ENCODE results near the gene USF3. TPM values are rescaled to one million over a fixed set of nuclear protein-coding genes. Genes with fewer than 3 reads are reported as not detected.

The USF3 gene
- total and polyA plus RNA-seq, 9 of the 15 experiments (the other 6 are each of a cell fraction or from before 2014, with no cell fraction given), result 1.4 to 6.9 (median 3.1) TPM

- Histone ChIP-seq H3K27me3 (ENCODE audit: control insufficient read depth in 2 of 2, insufficient read depth in 2 of 2, low read length in 2 of 2) (peaks cover 0 to 2% of the 10 kb centered on the region in 2 experiments; a peak in 2 of 5 replicates), H2AFZ (ENCODE audit: low read depth, low read length) (no peak overlapping the region), H3K79me2 (ENCODE audit: control insufficient read depth, insufficient read depth, low read length) (no peaks in the 10 kb centered on the region), H3K9me1 (ENCODE audit: control insufficient read depth, insufficient read depth, low read length) (no peaks in the 10 kb centered on the region), H3K4me1 (replicated peaks in 1 of 2; ENCODE audit: control insufficient read depth in 2 of 2, insufficient read depth in 2 of 2, low read length in 2 of 2) (peaks cover 0 to 5% of the 10 kb centered on the region in 2 experiments; a peak in 3 of 5 replicates), H3K9ac (ENCODE audit: insufficient read depth in 1 of 2, low read depth in 2 of 2, low read length in 2 of 2) (no peak overlapping the region), H4K20me1 (replicated peaks; ENCODE audit: control insufficient read depth, insufficient read depth, low read length) (no peaks in the 10 kb centered on the region), H3K27ac (ENCODE audit: extremely low read depth, low read depth, low read length) (no peak overlapping the region), H3K4me3 (no peak overlapping the region), H3K9me3 (replicated peaks; ENCODE audit: control insufficient read depth, insufficient read depth, low read depth, low read length) (no peaks in the 10 kb centered on the region), H3K36me3 (ENCODE audit: control insufficient read depth, insufficient read depth, low read length) (no peaks in the 10 kb centered on the region), H3K4me2 (ENCODE audit: insufficient read depth, low read length) (no peak overlapping the region)
- in situ Hi-C loops (cut with MboI), result no loop called here
- WGBS (ENCODE audit: insufficient coverage, low coverage, missing lambda C conversion rate), result 16% methylated on average over 3 of the region's 3 CpGs
- BruUV-seq (replicated peaks), result no TSS peak
- CTCF ChIA-PET (ENCODE audit: low intra/inter-chr PET ratio), result no interaction called here
- DNase-seq (ENCODE audit: extremely low read depth in 1 of 4, low spot score in 3 of 4) (no peak), ATAC-seq (no peak), FAIRE-seq (no peak)
- intact Hi-C loops (cut with micrococcal nuclease), result no loop called here
- POLR2A ChIA-PET, result no interaction called here
- TF ChIP-seq, protein P1, sequence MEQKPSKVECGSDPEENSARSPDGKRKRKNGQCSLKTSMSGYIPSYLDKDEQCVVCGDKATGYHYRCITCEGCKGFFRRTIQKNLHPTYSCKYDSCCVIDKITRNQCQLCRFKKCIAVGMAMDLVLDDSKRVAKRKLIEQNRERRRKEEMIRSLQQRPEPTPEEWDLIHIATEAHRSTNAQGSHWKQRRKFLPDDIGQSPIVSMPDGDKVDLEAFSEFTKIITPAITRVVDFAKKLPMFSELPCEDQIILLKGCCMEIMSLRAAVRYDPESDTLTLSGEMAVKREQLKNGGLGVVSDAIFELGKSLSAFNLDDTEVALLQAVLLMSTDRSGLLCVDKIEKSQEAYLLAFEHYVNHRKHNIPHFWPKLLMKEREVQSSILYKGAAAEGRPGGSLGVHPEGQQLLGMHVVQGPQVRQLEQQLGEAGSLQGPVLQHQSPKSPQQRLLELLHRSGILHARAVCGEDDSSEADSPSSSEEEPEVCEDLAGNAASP (IDR thresholded peaks at IDR 0.05), result no peak
- no peak for TF ChIP-seq NRF1 (conservative IDR thresholded peaks at IDR 0.05 in 1 of 2, IDR thresholded peaks at IDR 0.05 in 1 of 2)
- TF ChIP-seq ZBTB8A (IDR thresholded peaks at IDR 0.05; ENCODE audit: partially characterized antibody), result no peak
- TF ChIP-seq L3MBTL2 (IDR thresholded peaks at IDR 0.05), result no peak
- no peak for TF ChIP-seq ZNF668 (CRISPR knock-in tag; IDR thresholded peaks at IDR 0.05)
- TF ChIP-seq ZNF740 (CRISPR knock-in tag; IDR thresholded peaks at IDR 0.05), result no peak
- TF ChIP-seq ZNF740 (tag; IDR thresholded peaks at IDR 0.05), result no peak
- no peak for TF ChIP-seq TCFL5 (CRISPR knock-in tag; conservative IDR thresholded peaks at IDR 0.05)
- TF ChIP-seq ZNF609 (CRISPR knock-in tag; IDR thresholded peaks at IDR 0.05; ENCODE audit: borderline replicate concordance), result no peak
- no peak for TF ChIP-seq ZEB2 (IDR thresholded peaks at IDR 0.05)
- TF ChIP-seq ZFPM2 (CRISPR knock-in tag; IDR thresholded peaks at IDR 0.05), result no peak
- no peak for TF ChIP-seq BRCA1 (IDR thresholded peaks at IDR 0.05)
- TF ChIP-seq BRCA1 (CRISPR knock-in tag; IDR thresholded peaks at IDR 0.05), result no peak
- TF ChIP-seq VEZF1 (CRISPR knock-in tag; IDR thresholded peaks at IDR 0.05), result no peak
- TF ChIP-seq, protein P2, sequence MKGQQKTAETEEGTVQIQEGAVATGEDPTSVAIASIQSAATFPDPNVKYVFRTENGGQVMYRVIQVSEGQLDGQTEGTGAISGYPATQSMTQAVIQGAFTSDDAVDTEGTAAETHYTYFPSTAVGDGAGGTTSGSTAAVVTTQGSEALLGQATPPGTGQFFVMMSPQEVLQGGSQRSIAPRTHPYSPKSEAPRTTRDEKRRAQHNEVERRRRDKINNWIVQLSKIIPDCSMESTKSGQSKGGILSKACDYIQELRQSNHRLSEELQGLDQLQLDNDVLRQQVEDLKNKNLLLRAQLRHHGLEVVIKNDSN (CRISPR knock-in tag; IDR thresholded peaks at IDR 0.05), result no peak
These were observed 57.5 kb downstream of the USF3 start for GRCh38 chr3:113638910-113639309.
